ENCODE results near the gene EXD2. TPM values are rescaled to one million over a fixed set of nuclear protein-coding genes. Genes with fewer than 3 reads are reported as not detected.
A peak's percentile ranks its signal among the peaks of the same experiment; 100 is the strongest.
"Not testable (repeated sequence)": the region's sequence is repeated elsewhere in the genome, so short reads cannot be mapped to it uniquely, and the experiment has no call there.

Gene EXD2
- total RNA-seq, 1 donor from 2014 or later: 21.0 TPM

DNA sequence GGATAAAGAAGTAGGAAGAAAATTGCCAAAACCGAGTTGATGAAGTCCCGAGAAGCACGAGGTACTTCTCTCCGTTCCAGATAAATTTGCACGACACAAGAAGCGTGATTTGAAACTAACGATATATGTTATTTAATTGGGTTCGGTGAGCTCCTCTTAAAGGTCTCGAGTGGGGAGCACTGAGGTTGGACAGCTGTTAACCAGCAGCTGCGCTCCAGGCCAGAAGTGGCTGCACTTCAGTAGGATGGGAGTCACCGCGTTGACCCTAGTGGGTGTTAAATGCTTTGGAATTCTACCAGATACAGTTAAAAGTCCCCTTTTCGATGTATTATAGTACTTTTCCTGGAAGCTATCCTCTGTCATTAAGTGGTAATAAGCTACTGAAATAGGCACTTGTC, 37.4 kb upstream of the EXD2 start:
- H3K4me1 Mint-ChIP-seq (ENCODE audit: unreplicated experiment): peaks cover 27% of the 10 kb centered on the region
- peaks cover 9% of the 10 kb centered on the region for H3K36me3 Mint-ChIP-seq (ENCODE audit: low read depth, unreplicated experiment)
- TF ChIP-seq CTCF (IDR thresholded peaks at IDR 0.05; ENCODE audit: unreplicated experiment): no peak
- peak overlapping the region; percentile 95 for H3K4me3 Mint-ChIP-seq (ENCODE audit: unreplicated experiment)
- peak overlapping the region; percentile 91 for H3K27ac Mint-ChIP-seq (ENCODE audit: unreplicated experiment)
- no peak for DNase-seq (ENCODE audit: low spot score)
- peaks cover 9% of the 10 kb centered on the region for H3K27me3 Mint-ChIP-seq (ENCODE audit: unreplicated experiment)
- no peaks in the 10 kb centered on the region for H3K9me3 Mint-ChIP-seq (ENCODE audit: unreplicated experiment)

DNA sequence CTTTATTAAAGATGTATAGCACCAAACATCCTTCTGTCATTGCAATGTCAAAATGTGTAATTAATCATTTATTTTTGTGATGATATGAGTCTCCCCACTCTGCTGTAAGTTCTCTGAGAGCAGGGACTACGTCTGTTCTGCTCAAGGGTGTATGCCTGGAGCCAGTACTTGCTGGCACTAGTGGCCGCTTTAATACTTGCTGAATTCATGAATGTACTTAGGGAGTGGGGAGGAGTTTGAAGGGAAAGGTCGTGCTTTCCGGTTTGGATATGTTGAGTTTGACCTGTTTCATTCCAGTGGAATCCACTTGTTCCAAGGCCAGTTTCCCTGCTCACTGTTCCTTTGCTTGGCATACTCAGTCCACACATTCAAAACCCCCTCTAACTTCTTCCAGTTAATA, 36.5 kb upstream of the EXD2 start:
- peaks cover 4% of the 10 kb centered on the region for H3K36me3 Mint-ChIP-seq (ENCODE audit: low read depth, unreplicated experiment)
- peaks cover 18% of the 10 kb centered on the region for H3K4me1 Mint-ChIP-seq (ENCODE audit: unreplicated experiment)
- no peak for DNase-seq (ENCODE audit: low spot score)
- no peak for TF ChIP-seq CTCF (IDR thresholded peaks at IDR 0.05; ENCODE audit: unreplicated experiment)
- H3K27me3 Mint-ChIP-seq (ENCODE audit: unreplicated experiment): peaks cover 9% of the 10 kb centered on the region
- H3K4me3 Mint-ChIP-seq (ENCODE audit: unreplicated experiment): no peak overlapping the region
- H3K9me3 Mint-ChIP-seq (ENCODE audit: unreplicated experiment): no peaks in the 10 kb centered on the region
- no peak overlapping the region for H3K27ac Mint-ChIP-seq (ENCODE audit: unreplicated experiment)

DNA sequence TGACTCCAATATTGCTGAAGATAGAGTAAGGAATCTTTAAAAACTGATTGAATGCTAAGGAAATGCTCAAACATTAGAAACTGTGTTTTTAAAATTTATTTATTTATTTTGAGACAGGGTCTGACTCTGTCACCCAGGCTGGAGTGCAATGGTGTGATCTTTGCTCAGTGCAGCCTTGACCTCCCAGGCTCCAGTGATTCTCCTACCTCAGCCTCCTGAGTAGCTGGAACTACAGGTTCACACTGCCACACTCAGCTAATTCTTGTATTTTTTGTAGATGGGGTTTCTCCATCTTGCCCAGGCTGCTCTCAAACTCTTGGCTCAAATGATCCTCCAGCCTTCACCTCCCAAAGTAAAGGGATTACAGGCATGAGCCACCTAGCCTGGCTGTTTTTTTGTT, 35.1 kb upstream of the EXD2 start:
- Mint-ChIP-seq H3K4me1 (ENCODE audit: unreplicated experiment) (peaks cover 4% of the 10 kb centered on the region), H3K27ac (ENCODE audit: unreplicated experiment) (no peak overlapping the region), H3K36me3 (ENCODE audit: low read depth, unreplicated experiment) (peaks cover 4% of the 10 kb centered on the region), H3K9me3 (ENCODE audit: unreplicated experiment) (no peaks in the 10 kb centered on the region), H3K4me3 (ENCODE audit: unreplicated experiment) (no peak overlapping the region), H3K27me3 (ENCODE audit: unreplicated experiment) (peaks cover 4% of the 10 kb centered on the region)
- TF ChIP-seq CTCF (IDR thresholded peaks at IDR 0.05; ENCODE audit: unreplicated experiment): no peak
- no peak for DNase-seq (ENCODE audit: low spot score)

DNA sequence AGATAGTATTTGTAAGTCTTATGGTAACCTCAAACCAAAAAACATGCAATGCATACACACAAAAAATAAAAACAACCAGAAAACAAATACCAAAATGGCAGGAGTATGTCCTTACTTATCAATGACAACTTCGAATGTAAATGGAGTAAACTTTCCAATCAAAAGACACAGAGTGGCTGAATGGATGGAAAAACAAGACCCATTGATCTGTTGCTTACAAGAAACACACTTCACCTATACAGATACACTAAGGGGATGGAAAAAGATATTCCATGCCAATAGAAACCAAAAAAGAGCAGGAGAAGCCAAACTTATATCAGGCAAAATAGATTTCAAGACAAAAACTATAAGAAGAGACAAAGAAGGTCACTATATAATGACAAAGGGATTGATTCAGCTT, 29.7 kb upstream of the EXD2 start:
- TF ChIP-seq CTCF (IDR thresholded peaks at IDR 0.05; ENCODE audit: unreplicated experiment): no peak
- H3K27ac Mint-ChIP-seq (ENCODE audit: unreplicated experiment): no peak overlapping the region

GRCh38 chr14:69165787-69166186, 25.5 kb upstream of the EXD2 start:
- H3K27me3 Mint-ChIP-seq (ENCODE audit: unreplicated experiment); H3K4me3 Mint-ChIP-seq (ENCODE audit: unreplicated experiment); DNase-seq (ENCODE audit: low spot score); H3K9me3 Mint-ChIP-seq (ENCODE audit: unreplicated experiment); H3K36me3 Mint-ChIP-seq (ENCODE audit: low read depth, unreplicated experiment); H3K4me1 Mint-ChIP-seq (ENCODE audit: unreplicated experiment); H3K27ac Mint-ChIP-seq (ENCODE audit: unreplicated experiment): not testable (repeated sequence)

More for the DNA sequence above, 29.7 kb upstream of the EXD2 start:
- no peaks in the 10 kb centered on the region for H3K4me1 Mint-ChIP-seq (ENCODE audit: unreplicated experiment)
- no peaks in the 10 kb centered on the region for H3K9me3 Mint-ChIP-seq (ENCODE audit: unreplicated experiment)
- no peaks in the 10 kb centered on the region for H3K36me3 Mint-ChIP-seq (ENCODE audit: low read depth, unreplicated experiment)
- no peak for DNase-seq (ENCODE audit: low spot score)
- H3K27me3 Mint-ChIP-seq (ENCODE audit: unreplicated experiment): no peaks in the 10 kb centered on the region
- no peak overlapping the region for H3K4me3 Mint-ChIP-seq (ENCODE audit: unreplicated experiment)

DNA sequence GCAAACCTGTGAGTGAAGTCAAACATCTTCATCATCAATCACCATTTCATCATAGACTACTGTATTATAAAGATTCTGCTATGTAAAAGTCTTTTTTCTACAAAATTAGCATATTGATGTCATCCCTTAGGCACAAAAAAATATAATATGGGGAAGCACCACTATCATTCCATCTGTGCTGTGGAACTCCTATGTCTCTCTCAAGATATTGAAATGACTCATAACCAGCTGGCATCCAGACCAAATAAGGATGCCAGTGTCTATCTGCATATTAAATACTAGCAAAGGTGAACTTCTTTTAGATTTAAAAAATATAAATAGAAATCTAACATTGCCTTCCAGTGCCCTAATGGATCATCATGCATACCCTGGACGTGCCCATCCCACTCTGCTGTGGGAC, 20.5 kb upstream of the EXD2 start:
- Mint-ChIP-seq H3K4me3 (ENCODE audit: unreplicated experiment) (no peak overlapping the region), H3K27me3 (ENCODE audit: unreplicated experiment) (no peaks in the 10 kb centered on the region), H3K4me1 (ENCODE audit: unreplicated experiment) (no peaks in the 10 kb centered on the region), H3K27ac (ENCODE audit: unreplicated experiment) (no peak overlapping the region), H3K36me3 (ENCODE audit: low read depth, unreplicated experiment) (no peaks in the 10 kb centered on the region), H3K9me3 (ENCODE audit: unreplicated experiment) (no peaks in the 10 kb centered on the region)
- DNase-seq (ENCODE audit: low spot score): no peak
- TF ChIP-seq CTCF (IDR thresholded peaks at IDR 0.05; ENCODE audit: unreplicated experiment): no peak

All from endothelial cell (in vitro differentiated cells).